MM.1S (cell line): Measurements from ENCODE around the gene HTR2B.
A peak's percentile ranks its signal among the peaks of the same experiment; 100 is the strongest.

Experiments
- DNase-seq: peaks from one replicate; pipeline ENCODE4 v3.0.0-alpha.2; 2015
- H2AFZ ChIP-seq: fragments of 300-600 bp; sonication (generic); 2 replicates; pipeline ENCODE4 v1.6.0; 2016; ENCODE audit warnings: antibody characterized with exemption, low read length
- H3F3A ChIP-seq: fragments of 300-600 bp; sonication (generic); 2 replicates; pipeline ENCODE4 v1.6.1; 2016; ENCODE audit warnings: mild to moderate bottlenecking, antibody characterized with exemption, low read length, moderate library complexity, mixed read lengths; ENCODE audit not compliant: insufficient read depth
- H3K27ac ChIP-seq: fragments of 300-600 bp; sonication (generic); 2 replicates; pipeline ENCODE4 v1.5.1; 2016; ENCODE audit warnings: mild to moderate bottlenecking, low read length
- H3K27me3 ChIP-seq: fragments of 300-600 bp; sonication (generic); replicated peaks from 2 replicates; pipeline ENCODE4 v1.6.0; 2016; ENCODE audit warnings: low read length; ENCODE audit not compliant: insufficient read depth
- H3K36me3 ChIP-seq: fragments of 300-600 bp; sonication (generic); replicated peaks from 2 replicates; pipeline ENCODE4 v1.6.1; 2016; ENCODE audit warnings: mild to moderate bottlenecking, low read length, mixed read lengths; ENCODE audit not compliant: insufficient read depth
- H3K4me1 ChIP-seq: fragments of 300-600 bp; sonication (generic); 2 replicates; pipeline ENCODE4 v1.6.1; 2016; ENCODE audit warnings: low read length, mixed read lengths
- H3K4me2 ChIP-seq: fragments of 300-600 bp; sonication (generic); 2 replicates; pipeline ENCODE4 v1.6.0; 2016; ENCODE audit warnings: low read depth, low read length
- H3K4me3 ChIP-seq: fragments of 300-600 bp; sonication (generic); 2 replicates; pipeline ENCODE4 v1.5.1; 2016; ENCODE audit warnings: low read length, mixed read lengths
- H3K79me2 ChIP-seq: fragments of 300-600 bp; sonication (generic); 2 replicates; pipeline ENCODE4 v1.6.1; 2016; ENCODE audit warnings: mixed run types, low read length, mixed read lengths
- H3K9ac ChIP-seq: fragments of 300-600 bp; sonication (generic); 2 replicates; pipeline ENCODE4 v1.6.1; 2016; ENCODE audit warnings: low read length, mixed read lengths
- H3K9me2 ChIP-seq: fragments of 300-600 bp; sonication (generic); replicated peaks from 2 replicates; pipeline ENCODE4 v1.6.1; 2016; ENCODE audit warnings: mild to moderate bottlenecking, low read length, mixed read lengths; ENCODE audit not compliant: insufficient read depth
- H3K9me3 ChIP-seq: fragments of 300-600 bp; sonication (generic); replicated peaks from 2 replicates; pipeline ENCODE4 v1.6.1; 2016; ENCODE audit warnings: mild to moderate bottlenecking, low read length, mixed read lengths; ENCODE audit not compliant: insufficient read depth
- H4K20me1 ChIP-seq: fragments of 300-600 bp; sonication (generic); 2 replicates; pipeline ENCODE4 v1.6.1; 2016; ENCODE audit warnings: mild to moderate bottlenecking, low read length, moderate library complexity, mixed read lengths; ENCODE audit not compliant: insufficient read depth
- CTCF ChIP-seq: fragments of 300-600 bp; sonication (generic); IDR thresholded peaks from 2 replicates; pipeline ENCODE4 v1.5.1; 2016; ENCODE audit warnings: antibody characterized with exemption, low read length, mixed read lengths
- EZH2 ChIP-seq: fragments of 300-600 bp; sonication (generic); optimal IDR thresholded peaks from 2 replicates; pipeline ENCODE3; 2017; ENCODE audit warnings: low read depth, mild to moderate bottlenecking, antibody characterized with exemption, low read length, mixed read lengths
- EZH2phosphoT487 ChIP-seq: fragments of 300-600 bp; sonication (generic); IDR thresholded peaks from 2 replicates; pipeline ENCODE4 v1.6.1; 2018; ENCODE audit warnings: antibody characterized with exemption, low read length

HTR2B gene

GRCh38 chr2:231058761-231059550 is 65.9 kb downstream of the HTR2B start:
- no peak for TF ChIP-seq EZH2phosphoT487
- TF ChIP-seq EZH2: no peak
- TF ChIP-seq CTCF: no peak
- no peaks in the 10 kb centered on the region for H3F3A ChIP-seq
- H2AFZ ChIP-seq: no peak overlapping the region
- H3K4me3 ChIP-seq: no peak overlapping the region
- no peak for DNase-seq
- peak overlapping the region; percentile 89; the same call in 1 of the 2 replicates for H3K4me2 ChIP-seq
- H3K4me1 ChIP-seq: peaks cover 22% of the 10 kb centered on the region; the same call in 1 of the 2 replicates
- peaks cover 73% of the 10 kb centered on the region for H3K79me2 ChIP-seq
- no peak overlapping the region for H3K9ac ChIP-seq
- no peaks in the 10 kb centered on the region for H3K9me2 ChIP-seq
- H3K27ac ChIP-seq: no peak overlapping the region
- no peaks in the 10 kb centered on the region for H3K27me3 ChIP-seq
- H3K9me3 ChIP-seq: no peaks in the 10 kb centered on the region
- peaks cover 12% of the 10 kb centered on the region for H4K20me1 ChIP-seq
- peaks cover 14% of the 10 kb centered on the region; the same call in 1 of the 2 replicates for H3K36me3 ChIP-seq
